GM18511 (cell line): ENCODE data around the gene KIN.
A peak's percentile ranks its signal among the peaks of the same experiment; 100 is the strongest.
"Not testable (repeated sequence)": the region's sequence is repeated elsewhere in the genome, so short reads cannot be mapped to it uniquely, and the experiment has no call there.

Experiments
- ATAC-seq: cut with Tn5 transposase; IDR thresholded peaks from one replicate; pipeline ENCODE4 v1.9.1; 2021; ENCODE audit warnings: mild to moderate bottlenecking, moderate library complexity; ENCODE audit not compliant: unreplicated experiment

The KIN gene

GRCh38 chr10:7787857-7788638 lies at the start of gene KIN, which contains the start of gene ATP5F1C:
Gene KIN, minus strand, starts transcription at chr10:7787993. Its CDS starts 60 bp downstream, at chr10:7787933.
Gene ATP5F1C, plus strand, starts transcription at chr10:7788177. Its CDS starts 31 bp downstream, at chr10:7788208.
- peak; percentile 95 for ATAC-seq

GRCh38 chr10:7836571-7836970 lies 48.8 kb upstream of the KIN start:
- ATAC-seq = no peak

- ATAC-seq = no peak
These were observed 46.5 kb upstream of the KIN start for GRCh38 chr10:7834262-7834661.

GRCh38 chr10:7833210-7833609 lies 45.4 kb upstream of the KIN start:
- ATAC-seq = no peak

GRCh38 chr10:7832060-7832459 lies 44.3 kb upstream of the KIN start:
- ATAC-seq = no peak

- ATAC-seq = no peak
These were observed 41.6 kb upstream of the KIN start for GRCh38 chr10:7829289-7829834.

GRCh38 chr10:7826971-7827370 lies 39.2 kb upstream of the KIN start:
- no peak for ATAC-seq

GRCh38 chr10:7824251-7824650 lies 36.5 kb upstream of the KIN start:
- no peak for ATAC-seq

- peak; percentile 55 for ATAC-seq
These were observed 31.3 kb upstream of the KIN start for GRCh38 chr10:7819121-7819460.

GRCh38 chr10:7818295-7819120 lies 30.7 kb upstream of the KIN start, which contains the start of gene TAF3:
Gene TAF3, plus strand, starts transcription at chr10:7818505. Its CDS starts 205 bp downstream, at chr10:7818710.
- peak; percentile 87 for ATAC-seq

- ATAC-seq = peak; percentile 23
These were observed 30.1 kb upstream of the KIN start for GRCh38 chr10:7817984-7818294.

- ATAC-seq = no peak
These were observed 29.8 kb upstream of the KIN start for GRCh38 chr10:7817576-7817975.

GRCh38 chr10:7813481-7813880 lies 25.7 kb upstream of the KIN start:
- no peak for ATAC-seq

- ATAC-seq = not testable (repeated sequence)
These were observed 23.9 kb upstream of the KIN start for GRCh38 chr10:7811743-7812142.

- no peak for ATAC-seq
These were observed 23.2 kb upstream of the KIN start for GRCh38 chr10:7811000-7811399.

GRCh38 chr10:7810443-7810842 lies 22.6 kb upstream of the KIN start:
- no peak for ATAC-seq

- ATAC-seq = no peak
These were observed 21.0 kb upstream of the KIN start for GRCh38 chr10:7808686-7809267.

GRCh38 chr10:7804741-7805140 lies 16.9 kb upstream of the KIN start:
- no peak for ATAC-seq

GRCh38 chr10:7804216-7804615 lies 16.4 kb upstream of the KIN start:
- ATAC-seq = no peak

GRCh38 chr10:7802606-7803005 lies 14.8 kb upstream of the KIN start:
- no peak for ATAC-seq

GRCh38 chr10:7797582-7797981 lies 9.8 kb upstream of the KIN start:
- no peak for ATAC-seq
